ENCODE measurements around the gene LTBP4. TPM values are rescaled to one million over a fixed set of nuclear protein-coding genes. Genes with fewer than 3 reads are reported as not detected.

LTBP4 gene
- total RNA-seq, 1 experiment from 2014 or later = 30.8 TPM

DNA sequence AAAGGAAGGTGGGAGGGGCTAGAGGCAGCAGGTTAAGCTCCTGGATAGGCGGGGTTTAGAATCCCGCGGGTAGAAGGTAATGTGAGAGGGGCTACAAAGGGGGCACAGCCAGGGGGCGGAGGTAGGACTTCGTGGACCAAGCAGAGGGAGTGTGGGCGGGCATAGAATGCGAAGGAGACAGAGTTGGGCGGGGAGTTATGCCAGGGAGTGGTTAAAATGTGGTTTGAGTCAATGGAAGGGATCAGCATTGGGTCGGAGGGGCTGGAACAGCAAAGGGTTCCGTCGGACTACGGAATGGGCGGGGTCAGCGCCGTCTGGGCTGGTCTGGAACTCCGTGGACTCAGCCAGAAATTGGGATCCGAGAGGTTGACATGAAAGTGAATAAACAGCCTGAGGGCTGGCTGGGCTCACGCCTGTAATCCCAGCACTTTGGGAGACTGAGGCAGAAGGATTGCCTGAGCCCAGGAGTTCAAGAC, 3.0 kb downstream of the LTBP4 start:
- CTCF ChIA-PET = interaction anchor here (0.6 to 4.3 kb wide), 25 partner anchors 10 to 759 kb away, joined by 3 to 45 read pairs (median 5); partner anchors contain the start of genes BLVRB and RAB4B
- BruUV-seq (replicated peaks) = no TSS peak
- Histone ChIP-seq H3K9me3 (no peaks in the 10 kb centered on the region), H3K4me1 (peaks cover 54% of the 10 kb centered on the region), H3K36me3 (ENCODE audit: control insufficient read depth, insufficient read depth, low read length) (no peaks in the 10 kb centered on the region), H3K27me3 (replicated peaks; ENCODE audit: control insufficient read depth, insufficient read depth, low read length) (no peaks in the 10 kb centered on the region; the same call in 1 of the 2 replicates), H3K4me3 (ENCODE audit: low read depth, low read length) (peak overlapping the region; percentile 55)
- DNase-seq = peak in 1 of 2 experiments; percentile 42
- no peaks in the 10 kb centered on the region for H3K9me3 Mint-ChIP-seq (ENCODE audit: unreplicated experiment)
- peak overlapping the region; percentile 87 for H3K4me3 Mint-ChIP-seq (ENCODE audit: unreplicated experiment)
- intact Hi-C loops (cut with micrococcal nuclease; ENCODE audit: unreplicated experiment) = loop anchor here (2.0 to 5.0 kb wide), 3 partner anchors 33 to 297 kb away; partner anchors contain the start of genes BLVRB and SPTBN4
- TF ChIP-seq, protein P1, sequence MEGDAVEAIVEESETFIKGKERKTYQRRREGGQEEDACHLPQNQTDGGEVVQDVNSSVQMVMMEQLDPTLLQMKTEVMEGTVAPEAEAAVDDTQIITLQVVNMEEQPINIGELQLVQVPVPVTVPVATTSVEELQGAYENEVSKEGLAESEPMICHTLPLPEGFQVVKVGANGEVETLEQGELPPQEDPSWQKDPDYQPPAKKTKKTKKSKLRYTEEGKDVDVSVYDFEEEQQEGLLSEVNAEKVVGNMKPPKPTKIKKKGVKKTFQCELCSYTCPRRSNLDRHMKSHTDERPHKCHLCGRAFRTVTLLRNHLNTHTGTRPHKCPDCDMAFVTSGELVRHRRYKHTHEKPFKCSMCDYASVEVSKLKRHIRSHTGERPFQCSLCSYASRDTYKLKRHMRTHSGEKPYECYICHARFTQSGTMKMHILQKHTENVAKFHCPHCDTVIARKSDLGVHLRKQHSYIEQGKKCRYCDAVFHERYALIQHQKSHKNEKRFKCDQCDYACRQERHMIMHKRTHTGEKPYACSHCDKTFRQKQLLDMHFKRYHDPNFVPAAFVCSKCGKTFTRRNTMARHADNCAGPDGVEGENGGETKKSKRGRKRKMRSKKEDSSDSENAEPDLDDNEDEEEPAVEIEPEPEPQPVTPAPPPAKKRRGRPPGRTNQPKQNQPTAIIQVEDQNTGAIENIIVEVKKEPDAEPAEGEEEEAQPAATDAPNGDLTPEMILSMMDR (IDR thresholded peaks at IDR 0.05; ENCODE audit: insufficient read depth in 1 of 2, low read depth in 1 of 2, low read length in 1 of 2, severe bottlenecking in 1 of 2, unreplicated experiment in 1 of 2) = no peak
- H3K36me3 Mint-ChIP-seq (ENCODE audit: insufficient read depth, unreplicated experiment) = peaks cover 28% of the 10 kb centered on the region
- peaks cover 11% of the 10 kb centered on the region for H3K27me3 Mint-ChIP-seq (ENCODE audit: insufficient read depth, unreplicated experiment)
- peak overlapping the region; percentile 72 for H3K27ac Mint-ChIP-seq (ENCODE audit: unreplicated experiment)
- POLR2A ChIA-PET = interaction anchor here (0.6 to 2.1 kb wide), 7 partner anchors 29 to 377 kb away, joined by 3 to 10 read pairs (median 4); partner anchors contain the start of genes BLVRB, CCNP, COQ8B and ITPKC
- peaks cover 56% of the 10 kb centered on the region for H3K4me1 Mint-ChIP-seq (ENCODE audit: low read depth, unreplicated experiment)

DNA sequence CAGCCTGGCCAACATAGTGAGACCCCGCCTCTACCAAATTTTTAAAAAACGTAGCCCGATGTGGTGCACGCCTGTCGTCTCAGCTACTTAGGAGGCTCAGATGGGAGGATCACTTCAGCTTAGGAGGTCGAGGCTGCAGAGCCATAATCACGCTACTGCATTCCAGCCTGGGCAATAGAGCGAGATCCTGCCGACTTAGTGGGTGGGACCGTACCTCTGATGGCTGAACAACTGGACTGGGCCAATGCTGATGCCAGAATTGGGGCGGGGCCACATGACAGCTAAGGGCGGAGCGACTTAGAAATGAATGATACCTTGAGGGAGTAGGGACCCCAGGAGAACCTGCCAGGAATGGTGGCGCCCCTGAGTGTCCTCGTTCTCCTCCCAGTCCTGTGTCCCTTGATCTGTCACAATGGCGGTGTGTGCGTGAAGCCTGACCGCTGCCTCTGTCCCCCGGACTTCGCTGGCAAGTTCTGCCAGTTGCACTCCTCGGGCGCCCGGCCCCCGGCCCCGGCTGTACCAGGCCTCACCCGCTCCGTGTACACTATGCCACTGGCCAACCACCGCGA, 3.6 kb downstream of the LTBP4 start:
- H3K4me3 Mint-ChIP-seq (ENCODE audit: unreplicated experiment) = peak overlapping the region; percentile 87
- peaks cover 28% of the 10 kb centered on the region for H3K36me3 Mint-ChIP-seq (ENCODE audit: insufficient read depth, unreplicated experiment)
- peak overlapping the region; percentile 72 for H3K27ac Mint-ChIP-seq (ENCODE audit: unreplicated experiment)
- no peaks in the 10 kb centered on the region for H3K36me3 ChIP-seq (ENCODE audit: control insufficient read depth, insufficient read depth, low read length)
- peaks cover 54% of the 10 kb centered on the region for H3K4me1 ChIP-seq
- CTCF ChIA-PET = interaction anchor here (0.6 to 4.3 kb wide), 15 partner anchors 9 to 1169 kb away, joined by 3 to 45 read pairs (median 7); partner anchors contain the start of genes BLVRB, RAB4B and RPS16
- intact Hi-C loops (cut with micrococcal nuclease; ENCODE audit: unreplicated experiment) = loop anchor here (1.0 to 5.0 kb wide), 4 partner anchors 30 to 297 kb away; partner anchors contain the start of genes BLVRB and SPTBN4
- POLR2A ChIA-PET = interaction anchor here (0.6 to 2.1 kb wide), 5 partner anchors 29 to 378 kb away, joined by 3 to 10 read pairs (median 4); partner anchors contain the start of genes ACTMAP and CCNP
- H3K9me3 Mint-ChIP-seq (ENCODE audit: unreplicated experiment) = no peaks in the 10 kb centered on the region
- peak; percentile 43 to 67 for DNase-seq
- no peaks in the 10 kb centered on the region for H3K9me3 ChIP-seq
- H3K4me1 Mint-ChIP-seq (ENCODE audit: low read depth, unreplicated experiment) = peaks cover 56% of the 10 kb centered on the region
- TF ChIP-seq, protein P1 (IDR thresholded peaks at IDR 0.05; ENCODE audit: insufficient read depth in 1 of 2, low read depth in 1 of 2, low read length in 1 of 2, severe bottlenecking in 1 of 2, unreplicated experiment in 1 of 2) = no peak
- H3K27me3 Mint-ChIP-seq (ENCODE audit: insufficient read depth, unreplicated experiment) = peaks cover 7% of the 10 kb centered on the region
- H3K4me3 ChIP-seq (ENCODE audit: low read depth, low read length) = peak overlapping the region; percentile 55
- TSS peak; percentile 32 for BruUV-seq (replicated peaks)
- no peaks in the 10 kb centered on the region; the same call in 1 of the 2 replicates for H3K27me3 ChIP-seq (replicated peaks; ENCODE audit: control insufficient read depth, insufficient read depth, low read length)

DNA sequence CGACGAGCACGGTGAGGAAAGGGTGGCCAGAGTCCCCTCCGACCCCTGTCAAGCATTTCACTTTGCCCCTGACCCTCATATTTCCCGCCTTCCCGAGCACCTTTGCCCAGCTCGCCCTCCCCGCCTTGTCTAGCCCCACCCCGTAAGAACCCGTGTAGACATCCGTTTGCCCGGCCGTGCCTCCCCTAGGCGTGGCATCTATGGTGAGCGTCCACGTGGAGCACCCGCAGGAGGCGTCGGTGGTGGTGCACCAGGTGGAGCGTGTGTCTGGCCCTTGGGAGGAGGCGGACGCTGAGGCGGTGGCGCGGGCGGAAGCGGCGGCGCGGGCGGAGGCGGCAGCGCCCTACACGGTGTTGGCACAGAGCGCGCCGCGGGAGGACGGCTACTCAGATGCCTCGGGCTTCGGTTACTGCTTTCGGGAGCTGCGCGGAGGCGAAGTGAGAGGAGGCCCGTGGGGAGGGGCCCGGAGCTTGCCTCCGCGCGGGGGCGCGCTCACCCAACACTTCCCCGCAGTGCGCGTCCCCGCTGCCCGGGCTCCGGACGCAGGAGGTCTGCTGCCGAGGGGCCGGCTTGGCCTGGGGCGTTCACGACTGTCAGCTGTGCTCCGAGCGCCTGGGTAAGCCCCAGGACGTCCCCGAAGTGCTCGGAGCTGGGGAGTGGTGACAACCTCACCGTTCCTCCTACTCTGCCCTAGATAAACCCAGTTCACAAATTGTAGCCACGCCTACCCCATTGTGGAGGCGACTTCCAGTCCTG, 4.2 kb downstream of the LTBP4 start:
- H3K4me3 ChIP-seq (ENCODE audit: low read depth, low read length) = peak overlapping the region; percentile 55
- BruUV-seq (replicated peaks) = no TSS peak
- Mint-ChIP-seq H3K4me3 (ENCODE audit: unreplicated experiment) (peak overlapping the region; percentile 87), H3K4me1 (ENCODE audit: low read depth, unreplicated experiment) (peaks cover 57% of the 10 kb centered on the region), H3K9me3 (ENCODE audit: unreplicated experiment) (no peaks in the 10 kb centered on the region), H3K36me3 (ENCODE audit: insufficient read depth, unreplicated experiment) (peaks cover 28% of the 10 kb centered on the region), H3K27me3 (ENCODE audit: insufficient read depth, unreplicated experiment) (peaks cover 6% of the 10 kb centered on the region), H3K27ac (ENCODE audit: unreplicated experiment) (peak overlapping the region; percentile 72)
- TF ChIP-seq, protein P1 (IDR thresholded peaks at IDR 0.05; ENCODE audit: insufficient read depth in 1 of 2, low read depth in 1 of 2, low read length in 1 of 2, severe bottlenecking in 1 of 2, unreplicated experiment in 1 of 2) = peak; percentile 12 to 21
- ChIA-PET POLR2A (interaction anchor here (0.6 to 2.1 kb wide), 4 partner anchors 145 to 659 kb away, joined by 3 to 10 read pairs (median 4); partner anchors contain the start of genes ACTMAP and HNRNPUL1), CTCF (interaction anchor here (0.6 to 4.3 kb wide), 8 partner anchors 11 to 1170 kb away, joined by 3 to 45 read pairs (median 4); partner anchors contain the start of genes BLVRB and RPS16)
- no peaks in the 10 kb centered on the region for H3K36me3 ChIP-seq (ENCODE audit: control insufficient read depth, insufficient read depth, low read length)
- H3K27me3 ChIP-seq (replicated peaks; ENCODE audit: control insufficient read depth, insufficient read depth, low read length) = no peaks in the 10 kb centered on the region; the same call in 1 of the 2 replicates
- intact Hi-C loops (cut with micrococcal nuclease; ENCODE audit: unreplicated experiment) = loop anchor here (1.0 to 2.0 kb wide), 2 partner anchors 29 to 35 kb away; no protein-coding TSS in a partner anchor
- DNase-seq = peak; percentile 83 to 89
- no peaks in the 10 kb centered on the region for H3K9me3 ChIP-seq
- H3K4me1 ChIP-seq = peaks cover 59% of the 10 kb centered on the region
